ENCODE measurements around the gene PNCK.

PNCK gene

DNA sequence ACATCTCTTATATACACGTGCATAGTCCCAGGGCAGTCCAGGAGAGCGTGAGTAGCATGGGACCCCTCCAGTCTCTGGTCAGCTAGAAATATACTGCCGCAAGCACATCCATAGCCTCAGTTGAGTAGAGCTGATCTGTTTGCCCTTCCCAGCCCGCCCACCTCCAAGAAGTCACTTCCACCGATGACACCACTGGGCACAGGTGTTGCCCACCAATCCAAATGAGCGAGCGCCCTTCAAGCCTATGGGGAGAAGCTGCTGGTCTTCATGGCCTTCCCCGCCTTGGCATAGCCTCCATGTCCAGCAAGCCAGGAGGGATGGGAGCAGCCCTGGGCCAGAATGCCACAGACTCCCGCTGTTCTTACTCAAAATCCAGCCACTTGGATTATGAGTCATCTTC, 16.5 kb downstream of the PNCK start:
- no peak for DNase-seq

DNA sequence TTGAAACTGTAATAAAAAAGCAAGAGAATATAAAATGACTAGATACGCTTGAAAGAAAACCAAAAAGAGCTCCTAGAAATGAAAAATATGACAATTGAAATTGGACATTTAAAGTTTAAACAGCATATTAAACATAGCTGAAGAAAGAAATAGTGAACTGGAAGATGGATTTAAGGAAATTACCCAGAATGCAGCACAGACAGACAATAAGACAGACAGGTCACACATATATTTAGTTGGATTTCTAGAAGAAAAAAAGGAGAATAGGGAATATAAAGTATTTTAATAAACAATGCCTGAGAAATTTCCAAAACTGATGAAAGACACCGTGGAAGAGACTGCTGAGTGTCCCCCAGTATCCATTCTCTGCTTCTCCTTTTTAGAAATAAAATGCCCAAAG, 20.1 kb downstream of the PNCK start:
- DNase-seq: no peak

DNA sequence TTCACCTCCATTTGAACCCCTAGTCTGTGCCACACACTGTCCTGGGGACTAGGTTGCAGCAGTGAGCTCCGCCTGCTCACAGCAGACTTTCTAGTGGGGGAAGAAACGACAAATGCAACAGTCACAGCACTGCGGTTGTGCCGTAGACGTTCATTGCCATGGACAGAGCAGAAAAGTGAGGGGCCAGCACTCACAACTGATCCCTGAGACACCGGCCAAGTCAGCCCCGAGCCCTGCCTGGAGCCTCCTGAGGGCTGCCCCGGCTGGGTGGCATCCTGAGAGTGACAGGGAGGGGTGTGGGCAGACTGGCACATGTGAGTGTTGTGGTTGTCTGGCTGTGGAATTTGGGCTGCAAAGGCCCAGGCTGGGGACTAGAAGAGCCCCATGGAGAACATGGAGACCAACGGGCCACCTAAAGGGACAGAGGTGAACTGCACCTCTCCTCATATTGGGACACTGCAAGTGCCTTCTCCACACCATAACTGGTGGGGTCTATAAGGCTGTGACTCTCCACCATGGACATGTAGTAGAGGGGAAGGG, 22.0 kb downstream of the PNCK start:
- DNase-seq: no peak

- no peak for DNase-seq
Observed at GRCh38 chrX:153650959-153651358, 22.7 kb downstream of the PNCK start.

DNA sequence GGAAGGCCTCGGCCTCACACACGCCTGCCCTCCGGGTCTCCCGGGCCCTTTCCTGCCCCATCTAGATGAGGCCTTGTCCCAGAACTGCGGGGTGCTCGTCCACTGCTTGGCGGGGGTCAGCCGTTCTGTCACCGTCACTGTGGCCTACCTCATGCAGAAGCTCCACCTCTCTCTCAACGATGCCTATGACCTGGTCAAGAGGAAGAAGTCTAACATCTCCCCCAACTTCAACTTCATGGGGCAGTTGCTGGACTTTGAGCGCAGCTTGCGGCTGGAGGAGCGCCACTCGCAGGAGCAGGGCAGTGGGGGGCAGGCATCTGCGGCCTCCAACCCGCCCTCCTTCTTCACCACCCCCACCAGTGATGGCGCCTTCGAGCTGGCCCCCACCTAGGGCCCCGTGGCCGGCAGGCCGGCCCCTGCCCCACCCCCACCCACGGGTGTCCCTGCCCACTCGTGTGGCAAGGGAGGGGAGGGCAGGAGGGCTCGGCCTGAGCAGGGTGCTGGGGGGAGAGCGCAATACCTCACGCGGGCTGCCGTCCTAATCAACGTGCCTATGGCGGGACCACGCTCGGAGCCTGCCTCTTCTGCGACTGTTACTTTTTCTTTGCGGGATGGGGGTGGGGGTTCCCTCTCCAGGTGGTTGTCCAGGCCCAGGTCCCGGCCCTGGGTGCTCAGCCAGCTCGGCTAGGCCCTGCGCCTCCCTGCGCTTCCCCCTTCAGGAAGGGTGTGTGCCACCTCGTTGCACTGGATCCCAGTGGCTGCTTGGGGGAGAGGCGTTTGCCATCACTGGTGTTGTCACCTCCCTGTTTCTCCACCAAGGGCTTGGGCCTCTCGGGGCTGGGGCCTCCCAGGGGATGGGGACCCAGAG, 23.5 kb downstream of the PNCK start:
- no peak for DNase-seq

- DNase-seq: peak; percentile 32
Observed at GRCh38 chrX:153649178-153649914, 24.3 kb downstream of the PNCK start.

GRCh38 chrX:153648358-153649177, 25.0 kb downstream of the PNCK start:
- no peak for DNase-seq

DNA sequence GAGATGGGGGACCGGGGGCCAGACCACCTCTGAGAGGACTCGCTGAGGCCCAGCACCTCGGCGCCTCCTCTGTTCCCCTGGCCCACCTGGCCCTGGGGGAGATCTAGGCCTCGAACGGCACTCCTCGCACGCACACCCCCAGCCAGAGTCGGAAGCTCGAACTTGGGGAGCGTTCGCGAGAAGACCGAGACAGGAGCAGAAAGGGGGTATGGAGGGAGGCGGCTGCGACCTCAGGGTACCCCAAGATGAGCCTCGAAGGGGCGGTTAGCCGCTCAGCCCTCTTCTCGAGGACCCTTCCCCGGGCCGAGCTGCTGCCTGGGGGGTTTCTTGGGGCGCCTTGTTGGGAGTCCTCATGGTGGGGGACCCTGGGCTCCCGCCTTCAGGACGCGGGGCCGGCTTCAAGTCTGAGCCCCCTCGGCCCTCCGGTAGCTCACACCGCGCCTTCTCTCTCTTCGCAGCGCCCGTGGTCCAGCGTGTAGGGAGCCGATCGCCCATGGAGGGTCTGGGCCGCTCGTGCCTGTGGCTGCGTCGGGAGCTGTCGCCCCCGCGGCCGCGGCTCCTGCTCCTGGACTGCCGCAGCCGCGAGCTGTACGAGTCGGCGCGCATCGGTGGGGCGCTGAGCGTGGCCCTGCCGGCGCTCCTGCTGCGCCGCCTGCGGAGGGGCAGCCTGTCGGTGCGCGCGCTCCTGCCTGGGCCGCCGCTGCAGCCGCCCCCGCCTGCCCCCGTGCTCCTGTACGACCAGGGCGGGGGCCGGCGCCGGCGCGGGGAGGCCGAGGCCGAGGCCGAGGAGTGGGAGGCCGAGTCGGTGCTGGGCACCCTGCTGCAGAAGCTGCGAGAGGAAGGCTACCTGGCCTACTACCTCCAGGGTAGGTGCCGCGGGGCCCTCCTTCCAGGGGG, 25.9 kb downstream of the PNCK start:
- DNase-seq: no peak

DNA sequence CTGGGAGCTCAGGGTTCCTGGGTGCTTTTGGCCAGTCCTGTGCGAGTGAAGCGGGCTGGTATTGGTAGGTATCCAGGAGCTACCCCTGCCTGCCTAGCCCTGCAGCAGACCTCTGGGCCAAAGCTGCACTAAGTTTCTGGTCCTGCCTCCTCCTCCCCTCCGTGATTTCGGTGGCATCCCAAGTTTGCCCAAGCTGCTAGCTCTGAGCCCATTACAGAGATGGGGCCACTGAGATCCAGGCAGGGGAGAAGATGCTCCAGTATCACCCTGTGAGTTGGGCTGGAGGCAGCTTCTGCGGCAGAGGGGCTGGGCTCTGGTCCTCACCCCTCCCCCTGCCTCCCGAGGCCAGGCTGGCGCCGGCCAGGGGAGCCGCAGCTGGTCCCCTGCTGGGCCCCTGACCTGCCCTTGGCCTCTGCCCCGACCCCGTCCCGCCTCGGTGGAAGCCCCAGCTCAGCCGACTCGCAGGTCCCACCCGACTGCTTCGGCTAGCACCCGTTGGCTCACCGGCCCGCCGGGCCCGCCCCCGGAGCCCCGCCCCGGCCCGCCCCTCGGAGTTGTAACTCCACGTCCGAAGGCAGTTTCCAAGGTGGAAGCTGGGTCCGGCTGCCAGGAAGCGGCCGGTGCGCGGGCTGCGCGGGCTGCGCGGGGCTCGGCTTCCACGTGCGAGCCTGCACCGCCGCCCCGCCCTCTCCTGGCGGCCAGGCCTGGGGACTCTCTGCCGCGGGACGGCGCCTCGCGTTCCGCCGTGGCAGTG, 26.8 kb downstream of the PNCK start, which contains the start of gene DUSP9:
Gene DUSP9 (plus strand): TSS at position 584 of the 754 bp plus-strand sequence. CDS start 751 bp downstream, outside the sequence.
- DNase-seq: no peak

- DNase-seq: no peak
Observed at GRCh38 chrX:153645921-153646488, 27.6 kb downstream of the PNCK start.

GRCh38 chrX:153645151-153645550, 28.5 kb downstream of the PNCK start:
- DNase-seq: no peak

DNA sequence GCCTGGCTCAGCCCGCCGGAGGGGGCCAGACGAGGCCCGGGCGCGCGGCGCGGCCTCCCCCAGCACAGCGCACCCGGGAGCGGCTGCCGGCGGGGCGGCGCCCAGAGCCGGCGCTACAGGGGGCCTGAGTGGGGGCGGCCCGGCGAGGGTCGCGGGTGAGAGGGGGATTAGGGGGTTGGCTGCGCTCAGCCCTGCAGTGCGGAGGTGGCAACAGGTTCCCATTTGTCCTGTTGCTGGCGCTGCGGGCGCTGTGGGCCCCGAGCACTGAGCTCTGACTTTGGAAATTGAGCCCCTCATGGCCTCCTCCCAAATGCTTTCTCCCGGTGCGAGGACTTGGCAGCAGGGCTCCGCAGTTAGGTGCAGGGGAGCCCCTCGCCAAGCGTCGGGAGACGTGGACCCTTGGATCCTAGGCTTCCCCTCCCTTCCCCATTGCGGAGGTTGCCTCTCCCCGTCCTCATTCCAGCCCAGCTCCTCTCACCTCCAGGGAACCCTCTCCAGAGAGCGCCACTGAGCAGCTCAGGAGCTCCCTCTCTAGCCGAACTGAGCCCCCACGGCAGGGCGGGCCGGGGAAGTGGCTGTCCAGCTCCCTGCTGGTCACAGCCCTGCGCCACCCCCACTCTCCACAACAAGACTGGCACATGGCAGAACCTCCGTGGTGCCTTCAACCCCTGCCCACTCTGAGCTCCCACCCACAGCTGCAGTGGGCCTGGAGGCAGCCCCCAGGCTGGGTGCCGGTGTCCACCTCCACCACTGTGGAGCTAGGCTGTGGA, 29.1 kb downstream of the PNCK start:
- no peak for DNase-seq

- no peak for DNase-seq
Observed at GRCh38 chrX:153643431-153644351, 29.9 kb downstream of the PNCK start.

- DNase-seq: no peak
Observed at GRCh38 chrX:153642655-153643430, 30.8 kb downstream of the PNCK start.

DNA sequence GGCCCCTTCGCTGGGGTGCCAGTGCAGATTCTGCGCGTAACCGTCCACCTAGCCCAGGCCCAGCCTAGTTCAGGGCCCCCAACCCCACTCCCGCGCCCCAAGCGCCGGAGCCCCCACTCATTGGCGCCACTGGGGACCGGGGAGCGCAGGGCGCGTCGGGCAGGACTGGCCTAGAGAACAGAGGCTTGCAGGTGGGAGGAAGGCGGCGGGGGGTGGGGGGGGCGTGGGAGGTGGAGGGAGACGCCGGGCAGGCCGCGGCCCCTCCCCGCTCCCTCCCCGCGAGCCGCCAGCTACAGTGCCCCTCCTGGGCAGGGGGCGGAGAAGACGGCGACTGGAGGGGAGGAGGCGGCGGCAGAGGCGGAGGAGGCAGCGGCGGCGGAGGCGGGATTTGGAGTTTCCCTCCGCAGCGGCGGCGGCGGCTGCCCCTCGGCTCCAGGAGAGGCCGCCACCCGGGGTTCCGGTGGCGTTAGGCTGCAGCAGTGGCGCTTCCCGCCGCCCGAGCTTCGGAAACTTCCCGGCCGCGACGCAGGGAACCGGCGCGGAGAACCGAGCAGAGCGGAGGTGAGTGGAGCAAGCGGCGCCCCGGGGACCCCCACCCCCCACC, 31.5 kb downstream of the PNCK start:
- DNase-seq: no peak

DNA sequence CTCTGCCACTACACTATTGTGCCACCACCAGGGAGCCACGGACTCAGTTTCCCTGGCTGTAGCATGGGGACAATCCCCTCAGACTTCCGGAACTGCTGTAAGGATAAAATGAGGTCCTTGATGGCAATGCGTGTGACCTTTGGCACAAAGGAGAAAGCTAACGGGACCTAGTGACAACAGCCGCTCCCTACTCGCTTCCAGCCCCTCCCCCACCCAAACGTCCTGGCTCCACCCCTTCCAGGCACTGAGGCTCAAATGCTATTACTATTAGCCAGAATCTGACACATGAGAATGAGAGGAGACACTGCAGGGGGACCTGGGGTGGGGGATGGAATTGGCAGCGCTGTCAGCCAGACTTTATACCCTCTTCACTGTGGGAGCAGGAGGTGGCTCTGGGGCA, 32.0 kb downstream of the PNCK start:
- DNase-seq: no peak
